Skin epidermis (tissue), 12 donors: Measurements from ENCODE around the gene ICOSLG.
"Not testable (repeated sequence)": the region's sequence is repeated elsewhere in the genome, so short reads cannot be mapped to it uniquely, and the experiment has no call there.

Source experiments
- H3K27ac ChIP-seq, 21 experiments: fragments of 200-600 bp; sonication (generic) in 11 of 21; one replicate each; pipeline ENCODE4 v1.5.0; 2020; ENCODE audit warnings: mild to moderate bottlenecking in 3 of 21, inconsistent platforms in 2 of 21, moderate library complexity in 2 of 21
- H3K4me3 ChIP-seq, 7 experiments: fragments of 200-600 bp; sonication (generic) in 2 of 7; one replicate each; pipeline ENCODE4 v1.5.0; 2020; ENCODE audit warnings: inconsistent platforms in 2 of 7, mild to moderate bottlenecking in 2 of 7, moderate library complexity in 1 of 7

Gene ICOSLG

GRCh38 chr21:44193108-44193507 lies 47.6 kb downstream of the ICOSLG start:
- H3K4me3 ChIP-seq, H3K27ac ChIP-seq: not testable (repeated sequence)

- H3K4me3 ChIP-seq, result not testable (repeated sequence)
- H3K27ac ChIP-seq, result peak overlapping the region in 7 of 21 experiments; percentile 25 to 74 (median 43)
Measured at GRCh38 chr21:44190349-44191271, 50.1 kb downstream of the ICOSLG start.

DNA sequence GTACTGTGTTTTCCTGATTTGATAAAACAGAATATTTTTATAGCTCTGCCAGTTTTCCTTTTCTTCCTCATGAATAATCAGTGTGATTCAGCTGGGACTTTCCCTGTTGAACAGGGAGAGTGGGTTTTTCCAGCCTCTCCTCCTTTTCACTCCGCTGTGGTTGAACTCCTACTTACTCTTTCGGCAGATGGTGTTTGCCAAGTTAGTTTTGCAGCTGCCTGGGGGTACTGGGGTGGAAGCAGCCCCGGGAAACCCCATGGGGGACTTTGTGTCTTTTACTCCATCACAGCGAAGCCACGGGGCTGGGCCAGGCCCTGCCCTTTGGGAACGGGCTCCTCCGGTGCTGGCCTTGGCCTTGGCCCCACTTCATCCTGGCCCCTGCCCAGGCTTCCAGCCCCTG lies 55.9 kb downstream of the ICOSLG start:
- H3K27ac ChIP-seq, H3K4me3 ChIP-seq: not testable (repeated sequence)

- not testable (repeated sequence) for H3K27ac ChIP-seq
Measured at GRCh38 chr21:44182202-44182601, 58.5 kb downstream of the ICOSLG start.

GRCh38 chr21:44181506-44181905 lies 59.2 kb downstream of the ICOSLG start:
- H3K4me3 ChIP-seq, H3K27ac ChIP-seq: not testable (repeated sequence)

More at GRCh38 chr21:44182202-44182601, 58.5 kb downstream of the ICOSLG start:
- H3K4me3 ChIP-seq, result not testable (repeated sequence)

DNA sequence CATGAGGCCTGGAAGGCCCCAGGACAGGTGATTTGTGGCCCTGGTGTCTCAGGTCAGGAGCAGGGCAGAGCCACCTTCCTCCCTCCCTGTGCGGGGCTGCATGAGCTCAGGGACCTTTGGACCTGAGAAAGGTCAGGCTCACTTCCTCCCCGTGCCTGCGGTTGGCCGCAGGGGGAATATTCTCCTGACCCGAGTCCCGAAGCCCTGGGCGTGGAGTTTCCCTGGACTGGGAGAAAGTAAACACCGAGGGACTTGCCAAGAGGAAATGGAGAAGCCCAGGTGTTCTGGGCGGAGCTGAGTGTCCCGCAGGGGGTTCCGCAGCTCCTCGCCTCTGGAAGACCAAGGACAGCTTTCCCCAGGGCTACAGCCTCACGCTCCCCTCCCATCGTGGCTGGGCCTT lies 64.6 kb downstream of the ICOSLG start:
- not testable (repeated sequence) for H3K4me3 ChIP-seq, H3K27ac ChIP-seq

GRCh38 chr21:44175189-44175588 lies 65.6 kb downstream of the ICOSLG start:
- H3K4me3 ChIP-seq, H3K27ac ChIP-seq: not testable (repeated sequence)
